Right hindlimb (tissue), 1 donor: ENCODE data around the gene CENPL.
"Not testable (repeated sequence)": the region's sequence is repeated elsewhere in the genome, so short reads cannot be mapped to it uniquely, and the experiment has no call there.

Experiments used
- DNase-seq: peaks from one replicate; pipeline ENCODE4 v3.0.0-alpha.2; 2018

CENPL gene

GRCh38 chr1:173824315-173825081 is at the start of gene CENPL, which contains the start of gene DARS2:
Gene CENPL, minus strand, starts transcription at chr1:173824883. Its CDS starts 13,584 bp downstream, at chr1:173811299.
Gene DARS2, plus strand, starts transcription at chr1:173824673. Its CDS starts 557 bp downstream, at chr1:173825230.
- DNase-seq: peak; percentile 97

- DNase-seq: no peak
These were observed 46.8 kb upstream of the CENPL start for GRCh38 chr1:173871500-173871899.

GRCh38 chr1:173871091-173871490 is 46.4 kb upstream of the CENPL start:
- DNase-seq: no peak

- DNase-seq: no peak
These were observed 45.8 kb upstream of the CENPL start for GRCh38 chr1:173870252-173871075.

GRCh38 chr1:173869021-173869359 is 44.3 kb upstream of the CENPL start:
- DNase-seq: no peak

- DNase-seq: peak; percentile 91
These were observed 43.8 kb upstream of the CENPL start, which contains the start of gene ZBTB37 for GRCh38 chr1:173868266-173869020. Gene ZBTB37, plus strand, starts transcription at chr1:173868380. Its CDS starts 1,846 bp downstream, at chr1:173870226.

GRCh38 chr1:173867753-173868265 is 43.1 kb upstream of the CENPL start, which contains the start of gene GAS5:
Gene GAS5, minus strand, starts transcription at chr1:173867989.
- DNase-seq: peak; percentile 100

GRCh38 chr1:173867141-173867752 is 42.6 kb upstream of the CENPL start:
- DNase-seq: no peak

- no peak for DNase-seq
These were observed 41.9 kb upstream of the CENPL start for GRCh38 chr1:173866413-173867115.

- no peak for DNase-seq
These were observed 40.9 kb upstream of the CENPL start for GRCh38 chr1:173865468-173866164.

GRCh38 chr1:173864179-173864867 is 39.6 kb upstream of the CENPL start:
- DNase-seq: no peak

GRCh38 chr1:173863224-173864161 is 38.8 kb upstream of the CENPL start:
- no peak for DNase-seq

- no peak for DNase-seq
These were observed 38.1 kb upstream of the CENPL start for GRCh38 chr1:173862769-173863223.

GRCh38 chr1:173862146-173862768 is 37.6 kb upstream of the CENPL start:
- not testable (repeated sequence) for DNase-seq

- DNase-seq: no peak
These were observed 37.1 kb upstream of the CENPL start for GRCh38 chr1:173861731-173862145.

- no peak for DNase-seq
These were observed 35.4 kb upstream of the CENPL start for GRCh38 chr1:173860065-173860464.

- DNase-seq: not testable (repeated sequence)
These were observed 34.9 kb upstream of the CENPL start for GRCh38 chr1:173859547-173859946.

GRCh38 chr1:173857363-173857917 is 32.8 kb upstream of the CENPL start:
- DNase-seq: no peak
